AG04450 (cell line): ENCODE measurements around the gene FAM237B. TPM values are rescaled to one million over a fixed set of nuclear protein-coding genes. Genes with fewer than 3 reads are reported as not detected.

ENCODE experiments used
- CTCF ChIA-PET: fragments of 300-600, 350-600 bp; formaldehyde crosslinking; extraction: SDS; loops from one replicate; lab custom pipeline; 2022; ENCODE audit warnings: antibody characterized with exemption, inconsistent platforms; lab: Charles Lee
- POLR2A ChIA-PET: fragments of 350-600 bp; formaldehyde crosslinking; extraction: SDS; loops from one replicate; lab custom pipeline; 2021; ENCODE audit warnings: antibody characterized with exemption, inconsistent platforms; lab: Yijun Ruan, JAX
- DNase-seq: peaks from one replicate; pipeline ENCODE4 v3.0.0-alpha.2; 2011; ENCODE audit warnings: low read depth, low spot score
- H3K27ac ChIP-seq: one replicate; pipeline ENCODE4 v1.5.1; 2012; ENCODE audit warnings: low read depth, low read length, control low read depth
- H3K27me3 ChIP-seq: one replicate; pipeline ENCODE4 v1.6.0; 2012; ENCODE audit warnings: low read length; ENCODE audit not compliant: control insufficient read depth, insufficient read depth
- H3K4me3 ChIP-seq: 2 replicates; pipeline ENCODE4 v1.5.1; 2011; ENCODE audit warnings: mild to moderate bottlenecking, low read depth, low read length, control low read depth
- H3K9me3 ChIP-seq: 2 replicates; pipeline ENCODE4 v1.5.1; 2012; ENCODE audit warnings: low read length; ENCODE audit not compliant: control insufficient read depth, insufficient read depth
- polyA plus RNA-seq: library from polyadenylated mRNA; depleted of rRNA; stranded (reverse); fragments of >200 nt; gene quantifications from 2 replicates; pipeline ENCODE4 v1.2.3, GENCODE V29; 2011
- TF ChIP-seq, protein P1 (sequence below): IDR thresholded peaks from 2 replicates; pipeline ENCODE4 v1.5.1; 2011; ENCODE audit warnings: low read depth, low read length, control low read depth, inconsistent platforms

FAM237B gene
- polyA plus RNA-seq, 1 experiment = not detected

DNA sequence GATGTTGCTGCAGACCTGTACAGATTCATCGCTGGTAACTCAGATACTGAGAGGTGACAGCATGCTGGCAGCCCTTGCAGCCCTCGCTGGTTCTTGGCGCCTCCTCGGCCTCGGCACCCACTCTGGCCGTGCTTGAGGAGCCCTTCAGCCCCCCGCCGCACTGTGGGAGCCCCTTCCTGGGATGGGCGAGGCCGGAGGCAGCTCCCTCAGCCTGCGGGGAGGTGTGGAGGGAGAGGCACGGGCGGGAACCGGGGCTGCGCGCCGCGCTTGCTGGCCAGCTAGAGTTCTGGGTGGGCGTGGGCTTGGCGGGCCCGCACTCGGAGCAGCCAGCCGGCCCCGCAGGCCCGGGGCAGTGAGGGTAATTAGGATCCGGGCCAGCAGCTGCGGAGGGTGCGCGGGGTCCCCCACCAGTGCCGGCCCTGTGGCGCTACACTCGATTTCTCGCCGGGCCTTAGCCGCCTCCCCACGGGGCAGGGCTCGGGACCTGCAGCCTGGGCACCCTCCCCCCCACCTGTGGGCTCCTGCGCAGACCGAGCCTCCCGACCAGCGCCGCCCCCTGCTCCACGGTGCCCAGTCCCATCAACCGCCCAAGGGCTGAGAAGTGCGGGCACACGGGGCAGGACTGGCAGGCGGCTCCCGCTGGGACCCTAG, 13.2 kb upstream of the FAM237B start:
- TF ChIP-seq, protein P1, sequence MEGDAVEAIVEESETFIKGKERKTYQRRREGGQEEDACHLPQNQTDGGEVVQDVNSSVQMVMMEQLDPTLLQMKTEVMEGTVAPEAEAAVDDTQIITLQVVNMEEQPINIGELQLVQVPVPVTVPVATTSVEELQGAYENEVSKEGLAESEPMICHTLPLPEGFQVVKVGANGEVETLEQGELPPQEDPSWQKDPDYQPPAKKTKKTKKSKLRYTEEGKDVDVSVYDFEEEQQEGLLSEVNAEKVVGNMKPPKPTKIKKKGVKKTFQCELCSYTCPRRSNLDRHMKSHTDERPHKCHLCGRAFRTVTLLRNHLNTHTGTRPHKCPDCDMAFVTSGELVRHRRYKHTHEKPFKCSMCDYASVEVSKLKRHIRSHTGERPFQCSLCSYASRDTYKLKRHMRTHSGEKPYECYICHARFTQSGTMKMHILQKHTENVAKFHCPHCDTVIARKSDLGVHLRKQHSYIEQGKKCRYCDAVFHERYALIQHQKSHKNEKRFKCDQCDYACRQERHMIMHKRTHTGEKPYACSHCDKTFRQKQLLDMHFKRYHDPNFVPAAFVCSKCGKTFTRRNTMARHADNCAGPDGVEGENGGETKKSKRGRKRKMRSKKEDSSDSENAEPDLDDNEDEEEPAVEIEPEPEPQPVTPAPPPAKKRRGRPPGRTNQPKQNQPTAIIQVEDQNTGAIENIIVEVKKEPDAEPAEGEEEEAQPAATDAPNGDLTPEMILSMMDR = no peak
- Histone ChIP-seq H3K27ac (no peak overlapping the region), H3K4me3 (no peak overlapping the region), H3K27me3 (peaks cover 4% of the 10 kb centered on the region), H3K9me3 (peaks cover 4% of the 10 kb centered on the region; the same call in 1 of the 2 replicates)
- ChIA-PET CTCF (interaction anchor here (1.9 kb wide), 1 partner anchor 11 kb away, joined by 7 read pairs; no protein-coding TSS in a partner anchor), POLR2A (no interaction called here)
- DNase-seq = no peak

DNA sequence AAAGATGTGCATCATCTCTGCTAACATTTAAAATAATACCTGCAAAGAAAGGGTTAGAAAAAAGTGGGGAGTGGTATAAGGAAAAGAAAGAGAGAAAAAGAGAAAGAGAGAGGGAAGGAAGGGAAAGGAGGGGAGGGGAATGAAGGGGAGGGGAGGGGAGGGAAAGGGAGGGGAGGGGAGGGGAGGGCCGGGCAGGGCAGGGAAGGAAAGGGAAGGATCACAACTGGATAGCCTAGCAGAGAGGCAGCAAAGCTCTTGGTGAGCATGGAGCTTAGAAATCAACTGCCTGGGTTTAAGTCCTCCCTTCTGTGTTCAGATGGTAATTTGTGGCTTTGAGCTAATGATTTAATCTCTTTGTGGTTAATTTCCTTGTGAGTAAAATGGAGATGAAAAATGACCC, 5.4 kb upstream of the FAM237B start:
- ChIA-PET CTCF (no interaction called here), POLR2A (no interaction called here)
- no peak for DNase-seq
- Histone ChIP-seq H3K27me3 (peaks cover 10% of the 10 kb centered on the region), H3K27ac (no peak overlapping the region), H3K9me3 (no peaks in the 10 kb centered on the region), H3K4me3 (no peak overlapping the region)
- TF ChIP-seq, protein P1 = no peak

DNA sequence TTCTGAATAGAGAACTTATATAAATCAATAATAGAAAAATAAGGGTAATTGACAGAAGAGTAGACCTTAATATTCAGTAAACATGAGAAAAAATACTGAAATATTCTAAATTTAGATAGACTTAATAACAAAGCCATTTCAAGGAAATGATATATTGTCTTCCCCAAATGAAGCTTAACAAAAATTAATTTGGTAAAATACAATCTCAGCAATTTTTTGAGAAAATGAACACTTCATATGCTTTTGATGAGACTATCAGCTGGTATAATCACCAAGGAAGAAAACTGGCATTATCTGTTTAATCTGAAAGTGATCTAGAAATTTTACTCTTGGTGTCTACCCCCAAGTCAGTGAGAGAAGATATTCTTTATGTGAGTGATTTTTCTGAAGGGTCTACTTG, 1.7 kb upstream of the FAM237B start:
- DNase-seq = no peak
- ChIA-PET POLR2A (no interaction called here), CTCF (no interaction called here)
- TF ChIP-seq, protein P1 = no peak
- H3K4me3 ChIP-seq = no peak overlapping the region
- no peak overlapping the region for H3K27ac ChIP-seq
- no peaks in the 10 kb centered on the region; the same call in 1 of the 2 replicates for H3K9me3 ChIP-seq
- H3K27me3 ChIP-seq = peaks cover 25% of the 10 kb centered on the region

DNA sequence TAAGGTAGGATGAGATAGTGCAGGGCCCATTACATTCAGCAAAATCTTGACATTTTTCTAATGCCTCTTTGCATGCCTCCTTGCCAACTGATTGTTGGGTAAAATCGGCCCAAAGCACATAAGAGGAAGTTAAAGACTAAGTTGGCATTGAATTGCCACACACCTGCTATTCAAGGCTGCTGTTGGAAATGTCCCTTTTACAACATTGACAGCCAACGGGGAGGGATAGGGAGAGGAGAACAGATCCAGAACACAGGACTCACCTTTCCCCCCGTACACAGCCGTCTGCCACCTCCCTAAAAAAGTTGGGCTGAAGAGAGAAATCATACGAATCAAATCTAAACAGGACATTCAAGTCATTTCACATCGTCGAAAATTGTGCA, 695 bp downstream of the FAM237B start:
- TF ChIP-seq, protein P1 = no peak
- POLR2A ChIA-PET = no interaction called here
- DNase-seq = no peak
- Histone ChIP-seq H3K4me3 (no peak overlapping the region), H3K27me3 (peaks cover 25% of the 10 kb centered on the region), H3K9me3 (no peaks in the 10 kb centered on the region; the same call in 1 of the 2 replicates), H3K27ac (no peak overlapping the region)
- CTCF ChIA-PET = no interaction called here

DNA sequence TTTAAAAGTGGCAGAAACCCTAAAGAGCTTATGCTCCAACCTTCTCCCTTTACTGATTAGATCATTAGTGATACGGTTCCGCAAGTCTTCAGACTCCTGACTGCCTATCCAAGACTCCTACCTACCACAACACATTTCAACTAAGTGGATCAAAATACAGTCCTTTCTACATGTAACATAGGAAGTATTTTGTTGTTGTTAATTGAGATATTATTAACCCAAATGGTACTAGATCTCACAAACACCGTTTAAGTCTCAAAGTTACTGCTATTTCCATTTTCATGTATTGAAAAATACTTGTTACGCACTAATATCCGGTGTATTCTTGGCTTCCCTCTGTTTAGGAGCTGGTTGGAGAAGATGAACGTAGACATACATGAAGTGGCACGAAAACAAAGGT, 1.1 kb downstream of the FAM237B start:
- H3K27ac ChIP-seq = no peak overlapping the region
- POLR2A ChIA-PET = no interaction called here
- H3K9me3 ChIP-seq = no peaks in the 10 kb centered on the region; the same call in 1 of the 2 replicates
- no peak overlapping the region for H3K4me3 ChIP-seq
- peaks cover 25% of the 10 kb centered on the region for H3K27me3 ChIP-seq
- CTCF ChIA-PET = no interaction called here
- no peak for DNase-seq
- TF ChIP-seq, protein P1 = no peak
